Keratinocyte (primary cell): ENCODE data around the gene OR1D5.

Experiments used
- EZH2 ChIP-seq: IDR thresholded peaks from one replicate; pipeline ENCODE4 v1.6.1; 2012; ENCODE audit warnings: inconsistent platforms, mild to moderate bottlenecking, low read length, moderate library complexity
- TF ChIP-seq, protein P1 (sequence below), 3 experiments: IDR thresholded peaks in 1 of 3; conservative IDR thresholded peaks in 1 of 3; optimal IDR thresholded peaks in 1 of 3; 2 replicates in 2 of 3; 3 replicates in 1 of 3; pipeline versions ENCODE3 to v1.5.1; 2011; ENCODE audit warnings: low read length in 3 of 3, mild to moderate bottlenecking in 3 of 3, moderate library complexity in 2 of 3, control low read depth in 1 of 3, inconsistent platforms in 1 of 3; ENCODE audit not compliant: insufficient read depth in 2 of 3; ENCODE audit errors: extremely low read depth in 1 of 3

DNA sequence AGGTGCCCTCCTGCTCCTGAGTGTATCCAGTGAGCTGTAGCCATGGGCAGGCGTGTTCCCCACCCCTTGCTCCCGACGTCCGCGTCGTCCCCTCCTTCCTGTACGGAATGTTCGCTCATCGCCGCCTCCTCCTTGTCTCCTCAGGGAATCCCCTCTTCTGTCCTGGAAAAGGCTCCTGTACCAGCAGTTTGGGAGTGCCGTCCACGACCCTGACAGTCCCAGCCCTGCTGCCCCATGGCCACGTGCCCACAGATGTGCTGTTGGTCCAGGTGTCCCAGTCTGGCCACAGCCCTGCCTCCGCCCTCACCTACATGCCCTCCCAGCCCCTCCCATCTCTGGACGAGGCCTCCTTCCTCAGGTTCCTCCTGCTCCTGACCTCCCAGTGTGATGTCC lies 30.2 kb downstream of the OR1D5 start:
- TF ChIP-seq, protein P1, sequence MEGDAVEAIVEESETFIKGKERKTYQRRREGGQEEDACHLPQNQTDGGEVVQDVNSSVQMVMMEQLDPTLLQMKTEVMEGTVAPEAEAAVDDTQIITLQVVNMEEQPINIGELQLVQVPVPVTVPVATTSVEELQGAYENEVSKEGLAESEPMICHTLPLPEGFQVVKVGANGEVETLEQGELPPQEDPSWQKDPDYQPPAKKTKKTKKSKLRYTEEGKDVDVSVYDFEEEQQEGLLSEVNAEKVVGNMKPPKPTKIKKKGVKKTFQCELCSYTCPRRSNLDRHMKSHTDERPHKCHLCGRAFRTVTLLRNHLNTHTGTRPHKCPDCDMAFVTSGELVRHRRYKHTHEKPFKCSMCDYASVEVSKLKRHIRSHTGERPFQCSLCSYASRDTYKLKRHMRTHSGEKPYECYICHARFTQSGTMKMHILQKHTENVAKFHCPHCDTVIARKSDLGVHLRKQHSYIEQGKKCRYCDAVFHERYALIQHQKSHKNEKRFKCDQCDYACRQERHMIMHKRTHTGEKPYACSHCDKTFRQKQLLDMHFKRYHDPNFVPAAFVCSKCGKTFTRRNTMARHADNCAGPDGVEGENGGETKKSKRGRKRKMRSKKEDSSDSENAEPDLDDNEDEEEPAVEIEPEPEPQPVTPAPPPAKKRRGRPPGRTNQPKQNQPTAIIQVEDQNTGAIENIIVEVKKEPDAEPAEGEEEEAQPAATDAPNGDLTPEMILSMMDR (optimal IDR thresholded peaks at IDR 0.05 in 1 of 3, IDR thresholded peaks at IDR 0.05 in 1 of 3, conservative IDR thresholded peaks at IDR 0.05 in 1 of 3; ENCODE audit: extremely low read depth in 1 of 3, insufficient read depth in 2 of 3, low read length in 3 of 3) = no peak
- TF ChIP-seq EZH2 = no peak
